HEK293T (cell line): Measurements from ENCODE around the gene CABP2.
"Not testable (repeated sequence)": the region's sequence is repeated elsewhere in the genome, so short reads cannot be mapped to it uniquely, and the experiment has no call there.

Experiments
- CTCF ChIA-PET: fragments of 350-600 bp; formaldehyde crosslinking; extraction: SDS; loops from one replicate; lab custom pipeline; 2021; ENCODE audit warnings: antibody characterized with exemption, inconsistent platforms; lab: Yijun Ruan, JAX
- POLR2A ChIA-PET: fragments of 350-600 bp; formaldehyde crosslinking; extraction: SDS; loops from one replicate; lab custom pipeline; 2020; ENCODE audit warnings: antibody characterized with exemption, inconsistent platforms; lab: Yijun Ruan, JAX
- DNase-seq: peaks from one replicate; pipeline ENCODE4 v3.0.0; 2012; ENCODE audit warnings: mixed read lengths; ENCODE audit errors: extremely low spot score
- ARNT ChIP-seq: fragments of 450-650 bp; IDR thresholded peaks from 2 replicates; pipeline ENCODE4 v1.6.1; 2017; ENCODE audit warnings: mild to moderate bottlenecking
- BHLHE40 ChIP-seq: fragments of 450-650 bp; IDR thresholded peaks from 2 replicates; pipeline ENCODE4 v1.6.1; 2016; ENCODE audit warnings: mild to moderate bottlenecking, moderate library complexity, borderline replicate concordance
- CTBP1 ChIP-seq: fragments of 450-650 bp; IDR thresholded peaks from 2 replicates; pipeline ENCODE4 v1.6.1; 2016; ENCODE audit warnings: borderline replicate concordance
- ELF4 ChIP-seq: fragments of 450-650 bp; IDR thresholded peaks from 2 replicates; pipeline ENCODE4 v1.6.1; 2017; ENCODE audit warnings: antibody characterized with exemption
- FOXA1 ChIP-seq: fragments of 450-650 bp; IDR thresholded peaks from 2 replicates; pipeline ENCODE4 v1.6.1; 2016; ENCODE audit warnings: mild to moderate bottlenecking
- FOXK2 ChIP-seq: fragments of 450-650 bp; IDR thresholded peaks from 2 replicates; pipeline ENCODE4 v1.6.1; 2016; ENCODE audit warnings: mild to moderate bottlenecking
- FOXM1 ChIP-seq: fragments of 450-650 bp; IDR thresholded peaks from 2 replicates; pipeline ENCODE4 v1.6.1; 2017; ENCODE audit warnings: mild to moderate bottlenecking, borderline replicate concordance
- HDGF ChIP-seq: fragments of 450-650 bp; IDR thresholded peaks from 2 replicates; pipeline ENCODE4 v1.6.1; 2017; ENCODE audit warnings: antibody characterized with exemption, borderline replicate concordance
- L3MBTL2 ChIP-seq: fragments of 450-650 bp; conservative IDR thresholded peaks from 2 replicates; pipeline ENCODE4 v1.6.1; 2016; ENCODE audit warnings: mild to moderate bottlenecking
- LEF1 ChIP-seq: fragments of 450-650 bp; IDR thresholded peaks from 2 replicates; pipeline ENCODE4 v1.6.1; 2017; ENCODE audit warnings: mild to moderate bottlenecking, borderline replicate concordance
- NFRKB ChIP-seq: fragments of 450-650 bp; IDR thresholded peaks from 2 replicates; pipeline ENCODE4 v1.6.1; 2016; ENCODE audit warnings: mild to moderate bottlenecking, moderate library complexity
- SP1 ChIP-seq: fragments of 450-650 bp; IDR thresholded peaks from 2 replicates; pipeline ENCODE4 v1.6.1; 2017
- SUZ12 ChIP-seq: fragments of 450-650 bp; IDR thresholded peaks from 2 replicates; pipeline ENCODE4 v1.6.1; 2016; ENCODE audit warnings: mild to moderate bottlenecking
- TARDBP ChIP-seq: fragments of 450-650 bp; IDR thresholded peaks from 2 replicates; pipeline ENCODE4 v1.6.1; 2016
- ZNF384 ChIP-seq: fragments of 450-650 bp; IDR thresholded peaks from 2 replicates; pipeline ENCODE4 v1.6.1; 2016
- TF ChIP-seq, protein P1 (sequence below): fragments of 450-650 bp; IDR thresholded peaks from 2 replicates; pipeline ENCODE4 v1.6.1; 2016

The CABP2 gene

DNA sequence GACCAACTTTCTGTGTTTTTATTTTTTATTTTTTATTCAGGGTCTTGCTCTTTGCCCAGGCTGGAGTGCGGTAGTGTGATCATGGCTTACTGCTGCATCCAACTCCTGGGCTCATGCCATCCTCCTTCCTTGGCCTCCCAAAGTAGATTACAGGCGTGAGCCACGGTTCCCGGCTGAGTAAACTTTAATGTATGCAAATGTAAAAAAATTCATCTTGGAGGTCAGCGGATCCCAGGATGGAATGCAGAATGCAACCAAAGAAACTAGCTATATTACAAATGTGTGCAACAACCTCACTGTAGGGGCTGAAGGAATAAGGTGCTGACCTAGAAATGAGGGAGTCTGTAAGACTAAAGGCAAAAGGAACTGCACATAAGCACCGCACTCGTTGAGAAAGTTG lies 9.1 kb downstream of the CABP2 start:
- TF ChIP-seq L3MBTL2, result no peak
- no peak for TF ChIP-seq ELF4
- TF ChIP-seq, protein P1, sequence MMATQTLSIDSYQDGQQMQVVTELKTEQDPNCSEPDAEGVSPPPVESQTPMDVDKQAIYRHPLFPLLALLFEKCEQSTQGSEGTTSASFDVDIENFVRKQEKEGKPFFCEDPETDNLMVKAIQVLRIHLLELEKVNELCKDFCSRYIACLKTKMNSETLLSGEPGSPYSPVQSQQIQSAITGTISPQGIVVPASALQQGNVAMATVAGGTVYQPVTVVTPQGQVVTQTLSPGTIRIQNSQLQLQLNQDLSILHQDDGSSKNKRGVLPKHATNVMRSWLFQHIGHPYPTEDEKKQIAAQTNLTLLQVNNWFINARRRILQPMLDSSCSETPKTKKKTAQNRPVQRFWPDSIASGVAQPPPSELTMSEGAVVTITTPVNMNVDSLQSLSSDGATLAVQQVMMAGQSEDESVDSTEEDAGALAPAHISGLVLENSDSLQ, result no peak
- TF ChIP-seq HDGF, result no peak
- TF ChIP-seq SP1, result no peak
- TF ChIP-seq SUZ12, result no peak
- no peak for DNase-seq
- POLR2A ChIA-PET, result no interaction called here
- CTCF ChIA-PET, result no interaction called here

DNA sequence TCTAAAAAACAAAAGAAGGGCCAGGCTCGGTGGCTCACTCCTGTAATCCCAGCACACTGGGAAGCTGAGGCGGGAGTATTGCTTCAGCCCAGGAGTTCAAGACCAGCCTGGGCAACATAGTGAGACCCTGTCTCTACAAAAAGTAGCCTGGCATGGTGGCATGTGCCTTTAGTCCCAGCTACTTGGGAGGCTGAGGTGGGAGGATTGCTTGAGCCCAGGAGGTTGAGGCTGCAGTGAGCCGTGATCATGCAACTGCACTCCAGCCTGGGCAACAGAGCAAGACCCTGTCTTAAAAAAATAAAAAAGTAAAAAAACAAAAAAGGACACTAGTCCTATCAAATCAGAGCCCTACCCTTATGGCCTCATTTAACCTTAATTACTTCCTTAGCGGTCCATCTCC lies 11.7 kb downstream of the CABP2 start:
- POLR2A ChIA-PET, CTCF ChIA-PET, DNase-seq: not testable (repeated sequence)

DNA sequence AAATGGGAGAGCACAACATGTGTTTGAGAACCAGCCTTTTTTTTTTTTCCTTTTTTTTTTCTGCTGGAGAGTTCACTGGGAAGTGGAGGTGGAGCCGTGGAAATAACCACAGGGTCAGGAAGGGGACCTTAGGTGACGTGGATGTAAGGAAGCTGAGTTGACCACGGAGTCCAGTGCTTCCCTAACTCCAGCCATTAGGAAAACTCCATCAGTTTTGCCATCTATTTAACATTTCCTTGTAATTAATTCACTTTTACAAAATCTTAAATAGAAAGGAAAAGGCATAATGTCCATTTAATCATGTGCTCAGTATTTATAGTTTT lies 13.3 kb downstream of the CABP2 start:
- no peak for DNase-seq
- TF ChIP-seq LEF1, result no peak
- no peak for TF ChIP-seq ARNT
- TF ChIP-seq, protein P1, result no peak
- TF ChIP-seq HDGF, result no peak
- TF ChIP-seq CTBP1, result no peak
- TF ChIP-seq TARDBP, result no peak
- no peak for TF ChIP-seq SUZ12
- TF ChIP-seq SP1, result no peak
- TF ChIP-seq NFRKB, result no peak
- no peak for TF ChIP-seq L3MBTL2
- POLR2A ChIA-PET, result no interaction called here
- CTCF ChIA-PET, result no interaction called here

DNA sequence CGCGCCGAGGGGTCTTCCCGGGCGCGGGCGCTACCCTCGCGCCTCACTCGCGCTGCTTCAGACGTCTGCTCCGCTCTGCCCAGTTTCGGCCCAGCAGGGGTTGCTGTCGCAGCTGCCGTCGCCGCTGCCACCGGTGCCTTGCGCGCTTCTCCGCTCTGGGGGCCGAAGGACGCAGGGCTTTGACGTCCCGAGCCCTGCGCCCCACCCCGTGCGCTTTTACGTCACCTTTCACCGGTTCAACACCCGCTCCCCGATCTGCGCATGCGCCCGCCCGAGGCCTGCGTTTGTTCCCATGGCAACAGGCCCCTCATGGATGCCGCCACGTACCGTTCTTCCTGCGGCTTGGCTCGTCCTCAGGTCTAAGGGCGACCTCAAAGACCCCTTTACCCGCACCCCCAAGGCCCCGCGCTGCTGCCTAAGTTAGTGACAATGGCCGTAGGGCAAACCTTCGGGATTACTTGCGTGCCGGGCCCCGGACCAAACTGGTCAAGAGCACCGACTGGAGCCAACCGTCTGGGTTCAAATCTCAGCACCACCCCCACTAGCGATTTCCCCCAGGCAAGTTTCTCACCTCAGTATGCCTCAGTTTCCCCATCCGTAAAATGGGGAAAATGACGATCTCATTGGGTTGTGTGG lies 14.6 kb downstream of the CABP2 start:
- DNase-seq, result peak; percentile 99
- CTCF ChIA-PET, result no interaction called here
- POLR2A ChIA-PET, result interaction anchor here (1.0 kb wide), 1 partner anchor 65 kb away, joined by 3 read pairs; the partner anchor contains the start of gene CORO1B
- no peak for TF ChIP-seq SUZ12
- peak; percentile 9; the same call in 1 of the 2 replicates for TF ChIP-seq L3MBTL2
- TF ChIP-seq, protein P1, result no peak
- no peak for TF ChIP-seq NFRKB
- no peak for TF ChIP-seq HDGF
- TF ChIP-seq LEF1, result no peak
- no peak for TF ChIP-seq BHLHE40

DNA sequence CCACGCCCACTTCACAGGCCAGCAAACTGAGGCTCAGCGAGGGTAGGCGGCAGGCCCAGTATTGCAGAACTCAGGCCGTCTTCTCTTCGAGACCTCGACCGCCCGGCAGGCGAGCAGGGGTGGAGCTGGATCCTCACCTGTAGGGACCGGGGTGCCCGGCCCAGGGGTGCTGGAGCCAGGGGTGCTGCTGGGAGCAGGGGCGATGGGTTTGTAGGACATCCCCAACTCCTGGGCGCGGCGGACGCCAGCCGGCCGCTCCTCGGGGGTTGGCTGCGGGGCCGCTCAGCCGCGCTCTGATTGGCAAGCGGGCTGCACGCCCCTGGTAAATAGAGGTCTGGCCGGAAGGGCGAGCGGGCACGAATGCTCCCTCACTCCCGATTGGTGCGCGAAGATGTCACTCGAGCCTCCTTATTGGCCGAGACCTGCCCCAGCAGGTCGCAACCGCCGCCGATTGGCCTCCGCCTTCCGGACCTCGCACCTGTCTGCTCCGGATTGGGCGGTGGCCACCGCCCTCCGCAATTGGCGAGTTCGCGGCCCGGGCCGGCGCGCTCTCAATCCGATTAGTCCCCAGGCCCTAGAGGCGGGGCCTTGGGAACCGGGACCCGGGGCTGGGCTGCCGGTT lies 15.3 kb downstream of the CABP2 start, which contains the start of gene CDK2AP2:
CDK2AP2 (minus strand) TSS at position 299 of the 622 bp plus-strand sequence; CDS start at position 219, 80 bp downstream.
- CTCF ChIA-PET, result no interaction called here

DNA sequence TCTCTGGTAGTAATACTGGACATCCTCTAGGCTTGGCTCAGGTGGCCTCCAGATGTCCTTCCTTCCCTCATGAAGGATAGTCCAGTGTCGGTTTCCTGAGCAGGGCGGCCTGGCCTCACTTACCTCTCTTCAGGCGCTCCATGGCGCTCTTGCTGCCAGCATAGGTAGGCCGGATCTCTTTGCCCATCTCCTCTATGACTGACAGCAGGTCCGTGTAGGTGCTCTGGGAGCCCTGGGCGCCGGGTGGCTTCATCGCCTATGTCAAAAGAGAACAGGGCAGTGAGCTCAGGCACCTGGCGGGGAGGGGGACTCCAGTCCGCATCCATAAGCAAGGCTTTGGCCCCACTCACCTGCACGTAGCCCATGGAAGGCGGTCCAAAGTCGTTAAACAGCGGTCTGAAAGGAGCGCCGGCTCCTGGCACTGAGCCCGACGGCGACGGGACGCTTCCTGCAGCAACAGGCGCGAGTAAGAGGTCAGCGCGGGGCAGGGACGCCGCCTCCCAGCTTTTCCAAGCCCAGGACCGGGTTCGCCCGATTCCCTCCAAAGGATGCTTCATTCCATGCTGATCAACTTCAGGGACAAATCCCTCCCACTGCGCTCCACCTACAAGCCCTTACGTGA lies 15.9 kb downstream of the CABP2 start:
- DNase-seq, result no peak

More for the DNA sequence above, 15.3 kb downstream of the CABP2 start, which contains the start of gene CDK2AP2:
- TF ChIP-seq, protein P1, result peak; percentile 99
- TF ChIP-seq FOXK2, result no peak
- 0 out of 2 replicates have a peak, but pooled peaks have one; percentile 30 for TF ChIP-seq HDGF
- TF ChIP-seq ELF4, result peak; percentile 50; the same call in 1 of the 2 replicates
- no peak for TF ChIP-seq SUZ12
- peak; percentile 31; the same call in 1 of the 2 replicates for TF ChIP-seq FOXM1
- TF ChIP-seq CTBP1, result peak; percentile 16; the same call in 1 of the 2 replicates
- peak; percentile 98 for DNase-seq
- POLR2A ChIA-PET, result interaction anchor here (1.0 kb wide), 1 partner anchor 65 kb away, joined by 3 read pairs; the partner anchor contains the start of gene CORO1B

More for the DNA sequence above, 15.9 kb downstream of the CABP2 start:
- ChIA-PET CTCF (no interaction called here), POLR2A (interaction anchor here (1.0 kb wide), 1 partner anchor 64 kb away, joined by 3 read pairs; the partner anchor contains the start of gene CORO1B)
- TF ChIP-seq ZNF384, result no peak
- TF ChIP-seq, protein P1, result no peak
- no peak for TF ChIP-seq HDGF
- TF ChIP-seq FOXK2, result no peak
- TF ChIP-seq ARNT, result no peak
- TF ChIP-seq SP1, result no peak
- no peak for TF ChIP-seq FOXM1
- TF ChIP-seq LEF1, result no peak
- no peak for TF ChIP-seq SUZ12
- TF ChIP-seq FOXA1, result no peak
- no peak for TF ChIP-seq TARDBP
